GM18505 (cell line): ENCODE data around the gene FOXL2.

Source experiments
- ATAC-seq: cut with Tn5 transposase; IDR thresholded peaks from one replicate; pipeline ENCODE4 v1.9.1; 2021; ENCODE audit not compliant: unreplicated experiment
- POLR2A ChIP-seq: IDR thresholded peaks from 4 replicates; pipeline ENCODE4 v1.6.1; 2011; ENCODE audit warnings: borderline replicate concordance; ENCODE audit not compliant: insufficient read depth, insufficient read length; ENCODE audit errors: extremely low read depth

The FOXL2 gene

DNA sequence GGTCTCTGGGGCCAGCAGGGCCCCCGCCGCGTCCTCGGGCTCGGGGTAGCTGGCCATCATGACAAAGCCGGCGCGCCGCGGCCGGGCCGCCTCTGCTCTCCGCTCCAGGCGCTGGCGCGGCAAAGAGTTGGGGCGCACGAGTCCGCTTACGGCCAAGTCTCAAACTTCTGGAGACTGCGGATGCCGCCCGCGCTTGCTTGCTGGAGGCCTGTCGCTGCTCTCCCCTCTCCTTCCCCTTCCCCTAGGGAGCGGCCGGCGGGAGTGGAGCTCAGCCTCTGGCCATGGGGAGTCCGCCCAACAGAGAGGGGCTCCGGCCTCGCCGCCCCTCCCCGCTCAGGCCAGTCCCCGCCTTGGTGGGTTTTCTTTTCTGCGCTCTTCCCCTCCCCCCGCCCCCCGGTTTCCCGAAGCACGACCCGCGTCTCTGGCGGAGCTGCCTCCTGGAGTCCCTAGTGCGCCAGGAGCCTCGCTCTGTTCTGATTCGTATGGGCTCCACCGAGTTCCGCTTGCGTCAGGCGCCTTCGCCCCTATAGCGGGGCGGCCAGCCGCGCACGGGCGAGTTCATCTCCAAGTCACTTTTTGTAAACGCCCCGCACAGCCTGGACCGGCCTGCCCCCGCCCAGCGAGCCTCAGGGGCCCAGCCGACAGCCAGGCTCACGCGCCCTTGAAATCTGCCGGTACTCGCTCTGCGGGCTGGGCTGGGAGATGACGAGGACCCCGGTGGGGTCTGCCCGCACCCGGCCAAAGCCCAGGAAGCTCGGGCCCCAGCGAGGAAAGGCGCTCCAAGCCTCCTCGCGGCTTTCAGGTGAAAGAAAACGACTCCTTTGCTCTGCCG is at the start of gene FOXL2, which contains the start of gene FOXL2NB:
TSS of gene FOXL2 (minus strand) at position 475 of the 832 bp plus-strand sequence. CDS start at position 60, 415 bp downstream.
TSS of gene FOXL2NB (plus strand) at position 555 of the 832 bp plus-strand sequence. CDS start at position 703, 148 bp downstream.
- ATAC-seq, result no peak
- no peak for TF ChIP-seq POLR2A

DNA sequence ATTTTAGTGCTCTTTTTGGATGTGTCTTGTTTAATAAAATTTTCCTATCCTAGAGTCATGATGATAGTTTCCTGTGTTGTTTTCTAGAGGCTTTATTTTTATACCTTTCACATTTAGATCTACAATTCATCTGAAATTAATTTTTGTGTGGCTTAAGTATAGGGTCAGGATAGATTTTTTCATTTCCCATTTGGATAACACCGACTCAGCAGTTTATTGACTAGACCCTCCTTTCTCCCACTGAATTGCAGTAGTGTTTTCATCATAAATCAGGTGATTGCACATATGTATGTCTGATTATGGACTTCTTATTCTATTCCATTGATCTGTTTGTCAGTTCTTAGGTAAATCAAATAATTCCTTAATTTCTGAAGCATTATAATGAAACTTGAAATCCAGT is 48.8 kb upstream of the FOXL2 start:
- TF ChIP-seq POLR2A, result no peak
- ATAC-seq, result no peak

DNA sequence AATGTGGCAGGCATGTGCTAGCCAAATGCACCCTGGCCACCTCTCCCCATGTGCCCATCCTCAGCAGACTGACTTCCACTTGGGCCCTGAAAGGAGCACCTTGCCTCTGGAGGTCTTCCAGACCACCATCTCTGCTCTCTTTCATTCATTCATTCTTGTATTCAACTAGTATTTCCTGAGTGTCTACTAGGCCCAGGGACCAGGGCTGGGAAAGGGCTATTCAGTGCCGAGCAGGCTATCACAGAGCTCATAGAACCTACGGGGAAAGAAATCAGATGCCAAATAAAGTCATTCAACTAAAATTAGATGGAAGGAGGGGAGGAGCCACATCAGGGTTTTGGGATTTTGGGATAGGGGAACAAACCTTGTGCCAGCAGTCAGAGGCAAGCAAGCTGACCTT is 40.2 kb upstream of the FOXL2 start:
- no peak for TF ChIP-seq POLR2A
- no peak for ATAC-seq

DNA sequence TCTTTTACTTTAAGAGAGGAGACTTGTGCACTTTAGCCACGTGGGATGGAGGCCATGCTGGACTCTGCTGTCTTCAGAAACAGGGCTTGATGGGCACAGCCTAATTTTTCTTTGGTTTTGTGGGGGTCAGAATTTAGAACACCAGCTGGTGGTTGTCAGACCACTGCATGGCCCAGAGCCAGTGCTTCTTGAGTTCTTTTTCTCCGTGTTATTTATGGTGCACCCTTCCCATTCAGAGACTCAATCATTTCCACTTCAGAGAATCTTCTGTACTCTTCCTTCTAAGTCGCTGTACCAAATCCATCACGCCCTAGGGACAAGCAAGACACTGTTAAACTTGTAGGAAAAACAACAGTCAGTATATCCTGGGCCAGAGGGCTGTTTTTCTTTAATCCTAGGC is 39.0 kb upstream of the FOXL2 start:
- TF ChIP-seq POLR2A, result no peak
- no peak for ATAC-seq

DNA sequence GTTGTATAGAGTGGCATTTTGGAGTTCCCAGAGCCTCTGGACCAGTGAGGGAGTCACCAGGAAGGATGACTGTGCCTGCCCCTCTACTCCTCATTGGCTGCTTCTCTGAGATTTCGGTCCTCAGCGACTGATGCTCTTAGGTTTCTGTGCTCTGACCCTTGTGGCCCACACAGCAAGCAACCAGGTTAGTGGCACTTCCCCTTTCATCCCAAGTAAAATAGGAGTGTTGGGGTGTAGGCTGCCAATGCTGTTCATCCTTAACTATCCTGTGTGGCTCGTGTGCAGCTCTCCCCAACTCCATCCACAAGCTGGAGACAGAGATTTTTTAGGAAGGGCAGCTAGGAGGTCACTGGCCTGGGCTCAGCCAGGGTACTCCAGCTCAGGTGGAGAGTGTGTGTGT is 37.9 kb upstream of the FOXL2 start:
- TF ChIP-seq POLR2A, result no peak
- ATAC-seq, result no peak

DNA sequence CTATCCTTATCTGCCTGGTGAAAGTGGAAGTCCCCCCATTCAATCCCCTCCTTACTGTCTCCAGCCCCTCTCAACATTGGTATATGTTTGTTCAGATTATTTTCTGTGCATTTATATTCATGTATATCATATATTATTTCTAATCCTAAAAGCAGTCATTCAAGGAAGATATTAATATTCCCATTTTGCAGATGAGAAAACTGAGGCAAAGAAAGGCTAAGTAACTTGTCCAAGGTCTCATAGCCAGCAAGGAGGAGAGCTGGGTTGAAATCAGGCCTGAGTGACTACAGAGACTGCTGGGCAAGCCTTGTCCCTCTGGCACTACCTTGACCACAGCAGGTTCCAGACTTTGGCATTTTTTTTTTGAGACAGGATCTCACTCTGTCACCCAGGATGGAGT is 29.1 kb upstream of the FOXL2 start:
- no peak for TF ChIP-seq POLR2A
- no peak for ATAC-seq

DNA sequence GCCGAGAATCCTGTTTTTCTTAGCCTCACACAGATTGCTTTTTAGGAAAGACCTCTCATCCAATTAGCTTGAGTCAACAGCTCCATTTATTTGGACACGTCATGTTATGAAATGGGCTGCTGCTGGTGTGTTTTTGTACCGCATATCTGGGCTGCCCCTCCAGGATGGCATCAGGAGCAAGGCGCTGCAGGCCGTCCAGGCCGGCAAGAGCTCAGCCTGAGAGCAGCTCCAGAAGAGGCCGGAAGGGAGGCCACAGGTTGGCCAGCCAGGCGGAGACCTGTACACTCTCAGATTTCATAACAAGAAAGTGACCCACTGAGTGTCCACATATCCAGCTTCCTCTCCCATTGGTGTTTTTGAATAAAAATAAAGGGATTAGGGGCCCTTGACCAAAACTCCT is 28.4 kb upstream of the FOXL2 start:
- TF ChIP-seq POLR2A, result no peak

DNA sequence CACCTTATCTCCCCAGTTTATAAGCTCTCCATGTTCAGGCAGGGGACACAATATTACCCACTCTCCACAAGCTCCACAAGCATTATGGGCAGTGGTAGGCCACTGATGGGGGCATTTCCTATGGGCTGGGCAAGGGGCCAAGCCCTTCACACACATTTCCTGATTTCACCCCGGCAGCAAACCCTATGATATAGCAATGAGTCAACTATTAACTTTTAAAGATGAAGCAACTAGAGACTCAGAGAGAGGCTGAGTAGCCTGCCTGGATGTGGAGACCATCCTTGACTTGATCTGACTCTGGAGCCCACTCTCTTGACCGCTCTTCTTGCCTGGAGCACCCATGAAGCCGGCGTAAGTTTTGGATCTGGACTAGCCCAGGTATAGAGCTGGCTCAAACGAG is 27.5 kb upstream of the FOXL2 start:
- TF ChIP-seq POLR2A, result no peak
- no peak for ATAC-seq

More for the DNA sequence above, 28.4 kb upstream of the FOXL2 start:
- ATAC-seq, result no peak

DNA sequence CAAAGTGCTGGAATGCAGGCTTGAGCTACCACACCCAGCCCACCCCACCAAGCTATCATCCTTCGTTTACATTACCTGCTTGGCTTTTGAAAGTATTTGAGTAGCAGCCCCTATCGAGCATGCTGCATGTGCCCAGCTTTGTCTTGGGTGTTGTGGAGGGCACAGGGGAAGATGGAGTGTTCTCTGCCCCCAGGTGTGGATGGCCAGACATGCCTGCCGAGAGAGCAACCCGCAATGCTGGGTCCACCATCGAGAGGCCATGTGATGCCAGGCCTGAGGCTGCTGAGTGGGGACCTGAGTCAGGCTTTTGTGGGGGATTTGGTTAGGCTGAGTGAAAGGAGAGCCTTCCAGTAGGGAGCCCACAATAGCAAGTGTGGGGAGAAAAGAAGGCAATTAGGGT is 26.0 kb upstream of the FOXL2 start:
- no peak for ATAC-seq
- TF ChIP-seq POLR2A, result no peak

DNA sequence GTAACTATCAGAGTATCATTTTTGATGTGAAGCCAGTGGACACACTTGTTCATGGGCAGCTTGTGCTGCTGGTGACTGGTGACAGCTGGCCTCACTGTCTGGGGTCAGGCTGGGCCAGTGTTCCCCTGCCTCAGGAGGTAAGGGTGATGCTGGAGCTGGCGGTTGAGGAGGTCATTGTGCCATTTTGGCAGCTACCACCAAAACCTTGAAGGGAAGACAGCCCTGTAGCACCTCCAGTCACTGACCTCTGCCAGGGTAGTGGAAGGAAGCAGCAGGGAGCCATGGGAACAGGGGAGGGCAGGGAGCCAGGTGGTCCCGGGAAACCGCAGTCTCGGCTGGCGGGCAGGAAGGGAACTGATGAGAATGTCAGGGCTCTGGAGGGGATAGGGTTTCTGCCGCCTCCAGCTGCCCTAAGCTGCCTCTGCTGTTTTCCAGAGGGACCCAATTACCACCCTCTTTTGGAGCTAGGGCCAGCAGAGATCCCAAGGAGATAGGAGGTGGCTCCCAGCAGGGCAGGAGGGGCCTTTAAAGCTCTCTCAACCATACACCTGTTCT is 24.9 kb upstream of the FOXL2 start:
- no peak for ATAC-seq
- TF ChIP-seq POLR2A, result no peak

DNA sequence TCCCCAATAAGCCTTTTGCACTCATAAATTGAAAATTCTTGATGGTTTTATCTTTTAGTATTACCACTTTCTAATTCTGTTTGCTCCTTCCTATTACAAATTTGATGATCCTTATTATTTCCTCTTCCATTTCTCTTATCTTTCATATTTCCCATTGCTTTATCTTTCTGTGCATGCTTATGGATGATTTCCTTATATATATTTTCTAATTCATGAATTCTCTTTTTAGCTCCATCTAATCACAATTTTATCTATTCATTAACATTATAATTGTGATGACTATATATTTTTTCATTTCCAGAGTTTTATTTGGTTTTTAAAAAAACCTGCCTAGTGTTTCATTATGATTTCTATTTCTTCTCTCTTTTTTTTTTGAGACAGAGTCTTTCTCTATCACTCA is 18.0 kb upstream of the FOXL2 start:
- no peak for TF ChIP-seq POLR2A
- ATAC-seq, result no peak

DNA sequence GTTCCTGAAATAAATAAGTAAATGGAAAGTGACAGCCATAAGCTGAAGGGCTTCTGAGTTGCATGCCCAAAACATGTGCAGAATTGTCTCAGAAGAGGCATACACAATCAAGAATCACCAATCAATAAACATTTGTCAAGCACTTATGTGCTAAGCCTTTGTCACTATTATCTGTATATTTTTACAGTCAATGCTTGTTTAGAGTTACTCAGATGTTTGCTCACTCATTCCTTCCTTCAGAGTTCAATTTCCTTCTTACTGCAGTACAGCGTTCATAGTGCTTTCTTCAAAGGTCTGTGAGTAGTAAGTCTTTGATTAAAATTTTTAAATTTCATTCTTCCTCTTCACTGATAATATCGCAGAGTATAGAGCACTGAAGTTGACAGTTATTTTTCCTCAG is 17.3 kb upstream of the FOXL2 start:
- ATAC-seq, result no peak
- no peak for TF ChIP-seq POLR2A

DNA sequence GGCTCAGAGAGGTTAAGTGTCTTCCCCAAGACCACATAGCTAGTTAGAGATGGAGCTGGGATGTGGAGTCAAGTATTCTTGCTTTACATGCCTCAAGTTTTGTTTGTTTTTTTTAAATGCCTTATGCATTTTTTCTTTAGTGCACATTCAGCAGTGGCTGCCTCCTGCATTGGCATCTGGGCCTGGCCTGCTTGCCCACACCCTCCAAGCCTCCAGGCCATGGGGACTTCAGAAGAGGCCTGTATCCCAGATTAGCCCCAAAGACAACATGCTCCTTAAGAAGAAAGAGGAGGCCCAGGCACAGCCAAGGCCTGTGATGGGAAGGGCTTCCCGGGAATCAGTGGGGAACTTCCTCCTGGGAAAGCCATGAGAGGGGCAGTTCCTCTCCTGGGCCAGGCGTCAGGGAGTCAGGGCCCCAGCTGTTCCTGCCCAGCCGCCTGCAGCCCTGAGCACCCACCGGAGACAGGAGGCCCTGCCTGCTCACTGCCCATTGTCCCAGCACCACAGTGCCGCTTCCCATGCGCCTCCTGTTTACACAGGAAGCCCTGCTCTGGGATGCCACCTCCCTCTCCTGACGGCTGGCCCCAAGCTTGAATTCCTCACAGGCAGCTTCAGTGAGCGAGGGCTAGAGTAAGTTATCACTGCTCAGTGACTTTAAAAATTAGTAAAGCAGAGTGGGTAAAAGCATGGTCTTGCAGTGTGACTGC is 16.1 kb upstream of the FOXL2 start:
- ATAC-seq, result no peak
- TF ChIP-seq POLR2A, result no peak

DNA sequence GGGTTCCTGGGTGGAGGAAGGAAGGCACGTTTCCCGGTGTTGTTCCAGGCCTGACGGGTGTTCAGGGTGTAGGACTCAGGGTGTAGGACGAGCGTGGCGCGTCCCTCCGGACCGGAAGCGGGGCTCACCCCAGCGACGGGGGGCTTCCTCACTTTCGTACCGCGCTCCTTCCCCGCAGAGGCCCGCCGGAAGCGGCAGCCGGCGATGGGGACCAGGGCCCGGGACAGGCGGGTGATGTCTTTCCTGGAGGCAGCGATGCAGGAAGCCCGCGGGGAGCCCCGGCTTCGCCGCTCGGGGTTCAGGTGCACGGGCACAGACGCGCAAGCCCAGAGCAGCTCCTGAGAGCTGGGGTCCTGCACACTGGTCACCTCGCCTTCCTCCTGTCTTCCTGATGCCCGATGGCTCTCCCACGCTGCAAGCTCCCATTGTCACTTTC is 13.5 kb upstream of the FOXL2 start:
- no peak for TF ChIP-seq POLR2A
- ATAC-seq, result no peak

DNA sequence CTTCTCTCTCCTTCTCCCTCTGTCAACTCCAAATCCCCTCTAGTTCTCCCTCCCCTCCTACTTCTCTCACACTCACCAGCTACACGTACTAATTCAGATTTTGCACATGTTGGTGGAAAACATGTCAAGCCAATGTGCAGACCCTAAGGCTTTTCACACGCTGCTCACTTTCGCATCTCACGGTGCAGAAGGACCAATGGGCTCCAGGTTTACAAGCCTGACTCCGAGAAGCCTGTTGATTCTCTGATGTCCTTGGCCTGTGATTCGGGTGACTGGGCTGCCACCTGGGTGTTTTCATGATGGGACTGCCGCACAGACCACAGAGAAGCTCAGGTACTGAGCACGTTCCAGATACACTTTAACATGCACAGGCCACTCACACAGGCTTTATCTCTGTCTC is 3.8 kb upstream of the FOXL2 start:
- TF ChIP-seq POLR2A, result no peak

More for the DNA sequence above, 3.8 kb upstream of the FOXL2 start:
- no peak for ATAC-seq
